ENCODE results near the gene MTUS2.

DNA sequence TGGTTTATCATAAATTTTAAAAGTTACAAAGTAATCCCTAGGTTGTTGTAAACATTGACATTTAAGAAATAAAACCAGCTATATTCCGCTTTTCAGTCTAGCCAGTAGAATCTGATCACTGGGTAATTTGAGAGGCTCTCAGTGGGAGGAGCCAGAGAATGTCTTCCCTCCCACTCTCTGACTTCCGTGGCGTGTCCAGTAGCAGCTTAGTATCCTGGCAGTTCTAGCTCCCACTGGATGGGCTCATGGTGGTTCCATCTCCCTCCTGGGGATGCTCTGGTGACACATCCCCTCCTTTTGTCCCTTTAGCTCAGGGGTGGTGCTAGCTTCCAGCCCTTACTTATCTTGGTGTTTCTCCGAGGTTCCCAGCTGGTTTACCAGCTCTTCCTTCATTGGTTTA, 34.5 kb downstream of the MTUS2 start:
- no peak for TF ChIP-seq EZH2 (IDR thresholded peaks at IDR 0.05; ENCODE audit: borderline replicate concordance, low read depth, low read length)
- no peak for TF ChIP-seq NR4A1 (CRISPR knock-in tag; IDR thresholded peaks at IDR 0.05)
- TF ChIP-seq NR4A1 (tag; IDR thresholded peaks at IDR 0.05), result no peak
- TF ChIP-seq KAT7 (CRISPR knock-in tag; IDR thresholded peaks at IDR 0.05; ENCODE audit: borderline replicate concordance), result no peak
- TF ChIP-seq CEBPB (tag; IDR thresholded peaks at IDR 0.05), result no peak
- TF ChIP-seq THRB (CRISPR knock-in tag; conservative IDR thresholded peaks at IDR 0.05), result no peak
- TF ChIP-seq HMG20A (CRISPR knock-in tag; conservative IDR thresholded peaks at IDR 0.05), result no peak
- TF ChIP-seq EP300 (IDR thresholded peaks at IDR 0.05; ENCODE audit: low read length), result no peak
- no peak for TF ChIP-seq MAFK (IDR thresholded peaks at IDR 0.05; ENCODE audit: low read length)
- TF ChIP-seq RNF2 (IDR thresholded peaks at IDR 0.05), result no peak

Measured in K562 (cell line).